ENCODE measurements around the gene PRXL2B.
A peak's percentile ranks its signal among the peaks of the same experiment; 100 is the strongest.

PRXL2B gene

GRCh38 chr1:2587071-2587859, 688 bp downstream of the PRXL2B start:
- DNase-seq, result peak; percentile 51

DNA sequence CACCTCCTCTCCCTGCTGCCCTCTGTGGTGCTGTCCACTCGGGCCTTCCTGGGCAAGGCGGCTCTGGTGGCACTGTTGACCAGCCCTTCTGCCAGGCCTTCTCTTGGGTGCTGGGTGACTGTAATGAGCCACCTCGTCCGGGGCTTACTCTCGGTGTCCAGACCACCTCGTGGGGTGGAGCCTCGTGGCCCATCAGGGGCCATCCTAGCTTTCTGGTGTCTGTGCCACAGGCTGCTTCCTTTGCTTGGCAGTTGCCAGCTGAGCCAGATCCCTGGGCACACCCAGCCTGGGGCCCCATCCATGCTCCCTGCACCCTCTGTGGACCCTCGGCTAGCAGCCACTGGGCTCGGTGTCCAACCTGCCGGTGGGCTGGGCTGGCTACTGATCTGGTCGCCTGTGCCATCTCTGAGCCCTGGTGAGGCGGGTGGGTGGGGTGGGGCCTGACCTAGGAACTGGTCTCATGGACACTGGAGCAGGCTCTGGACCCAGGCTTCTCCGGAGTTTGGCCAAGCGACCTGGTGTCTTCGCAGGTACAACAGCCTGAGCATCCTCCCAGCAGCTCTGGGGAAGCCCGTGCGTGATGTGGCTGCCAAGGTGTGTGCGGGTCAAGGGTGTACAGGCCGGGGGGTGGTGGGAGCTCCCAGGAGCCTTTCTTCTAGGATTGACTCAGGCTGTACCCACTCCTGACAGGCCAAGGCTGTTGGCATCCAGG, 1.4 kb downstream of the PRXL2B start:
- no peak for DNase-seq

DNA sequence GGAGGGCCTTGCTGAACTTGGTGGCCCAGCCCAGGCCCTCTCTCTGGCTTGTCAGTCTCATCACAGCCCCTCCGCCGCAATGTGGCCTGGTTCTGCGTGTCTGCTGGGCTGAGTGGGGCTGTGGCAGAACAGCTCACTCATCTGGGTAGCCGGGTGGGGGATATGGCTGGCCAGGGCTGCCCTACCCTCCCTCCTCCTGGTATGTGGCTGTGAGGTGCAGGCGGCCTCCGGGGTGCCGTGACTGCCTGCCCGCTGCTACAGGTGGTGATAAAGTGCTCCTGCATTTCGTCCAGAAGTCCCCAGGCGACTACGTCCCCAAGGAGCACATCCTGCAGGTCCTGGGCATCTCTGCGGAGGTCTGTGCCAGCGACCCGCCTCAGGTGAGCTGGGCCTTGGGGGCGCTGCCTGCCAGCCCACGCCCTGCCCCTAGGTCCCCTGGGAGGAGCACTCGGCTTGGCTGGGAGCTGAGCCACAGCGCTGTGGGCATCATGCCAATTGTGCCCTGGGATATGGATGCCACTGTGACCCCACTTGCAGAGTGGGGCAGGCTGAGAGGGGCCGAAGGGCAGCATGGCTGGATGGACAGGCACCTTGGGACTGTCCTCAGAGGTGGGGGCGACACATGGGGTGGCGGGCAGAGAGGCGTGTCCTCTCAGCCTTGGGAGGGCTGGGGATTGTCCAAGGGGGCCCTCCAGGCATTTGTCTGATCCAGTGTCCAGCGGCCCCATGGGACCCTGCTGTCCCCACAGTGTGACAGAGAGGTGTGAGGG, 2.3 kb downstream of the PRXL2B start:
- DNase-seq, result no peak

DNA sequence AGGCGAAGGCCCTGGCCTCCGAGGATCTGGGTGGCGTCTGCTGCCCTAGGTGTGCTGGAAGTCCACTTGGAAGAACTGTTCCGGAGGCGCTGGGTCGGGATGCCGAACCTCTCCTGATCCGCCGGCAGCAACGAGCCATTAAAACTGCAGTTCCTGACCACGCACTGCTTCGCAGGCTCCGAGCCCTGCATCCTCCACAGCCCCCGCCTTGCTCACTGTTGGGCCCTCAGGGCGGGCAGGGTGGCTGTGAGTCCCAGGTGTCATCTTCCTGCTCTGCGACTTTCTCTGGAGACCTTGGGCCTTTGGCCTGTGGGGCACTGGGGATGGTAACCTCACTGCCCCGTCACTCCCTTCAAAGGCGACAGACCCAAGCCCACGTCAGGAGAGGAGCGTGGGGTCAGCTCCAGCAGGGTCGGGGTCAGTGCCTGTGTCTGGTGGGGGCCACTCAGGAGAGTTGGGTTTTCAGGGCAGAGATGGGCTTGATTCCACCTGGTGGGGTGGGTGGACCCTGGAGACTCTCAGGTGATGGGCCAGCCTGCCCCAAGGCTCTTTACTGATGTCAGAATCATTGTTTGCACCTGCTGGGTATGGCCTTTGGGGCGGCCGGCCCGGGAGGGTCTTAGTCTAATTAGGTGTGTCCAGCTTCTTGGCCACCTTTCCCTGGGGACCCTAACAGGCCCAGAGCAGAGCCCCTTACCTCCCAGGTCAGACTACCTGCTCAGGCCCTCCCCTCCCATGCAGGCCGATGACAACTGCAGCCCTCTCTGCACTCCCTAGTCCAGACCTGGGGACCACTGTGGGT, 3.1 kb downstream of the PRXL2B start:
- DNase-seq, result no peak

DNA sequence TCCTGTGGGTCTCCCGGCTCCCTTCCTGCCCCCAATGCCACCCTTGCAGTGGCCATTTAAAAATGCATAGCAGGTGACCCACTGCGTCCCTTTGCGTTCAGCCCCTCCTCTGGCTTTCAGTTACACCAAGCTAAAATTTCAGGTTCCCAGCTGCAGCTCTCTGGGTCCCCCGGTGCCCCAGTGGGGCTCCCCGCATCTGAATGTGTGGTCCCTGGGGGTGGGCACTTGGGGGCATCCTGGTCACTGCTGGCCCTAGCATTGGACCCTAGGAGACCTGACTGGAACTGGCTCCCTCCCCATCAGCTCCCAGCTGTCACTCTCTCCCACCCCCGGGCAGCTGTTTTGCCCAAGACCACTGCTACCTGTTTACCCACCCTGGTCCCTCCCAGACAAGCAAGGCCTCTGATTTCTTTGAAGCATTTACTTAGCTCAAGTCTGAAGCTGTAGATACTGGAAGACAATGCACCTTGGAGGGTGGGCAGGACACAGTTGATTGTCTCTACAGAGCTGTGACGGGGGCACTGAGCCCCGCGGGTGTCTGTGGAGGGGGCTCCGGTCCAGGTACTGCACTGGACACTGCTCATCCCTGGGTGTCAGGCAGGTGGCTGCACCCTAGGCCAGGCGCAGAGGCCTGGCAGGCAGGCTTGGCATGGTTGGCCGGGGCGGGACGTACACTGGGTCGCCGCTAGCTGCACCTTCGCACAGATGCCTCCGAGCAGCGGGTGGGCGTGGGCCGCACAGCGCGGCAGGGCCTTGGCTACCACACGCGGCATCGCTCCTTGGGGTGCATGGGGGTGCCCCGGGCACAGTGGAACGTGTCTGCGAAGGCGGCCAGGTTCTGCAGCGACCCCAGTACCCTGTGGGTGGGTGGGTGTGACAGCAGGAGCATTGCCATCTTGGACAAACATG, 3.9 kb downstream of the PRXL2B start:
- DNase-seq, result no peak

DNA sequence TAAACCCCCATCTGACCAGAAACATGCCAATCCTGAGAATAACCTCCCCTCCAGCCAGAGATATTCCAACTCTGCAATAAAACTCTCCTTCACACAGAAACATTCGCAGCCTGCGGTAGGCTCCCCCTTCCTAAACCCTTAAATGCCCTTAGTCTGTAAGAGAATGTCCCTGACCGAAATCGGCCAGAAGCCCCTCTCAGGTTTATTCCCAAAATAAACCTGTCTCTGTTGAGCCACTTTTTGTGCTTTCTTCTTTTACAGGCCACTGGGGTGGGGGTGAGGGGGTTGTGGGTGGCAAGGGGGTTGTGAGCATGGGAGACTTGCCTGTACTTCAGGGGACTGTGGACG, 4.6 kb downstream of the PRXL2B start:
- no peak for DNase-seq

- DNase-seq, result peak; percentile 10
Observed at GRCh38 chr1:2591581-2592261, 5.1 kb downstream of the PRXL2B start.

- DNase-seq, result peak; percentile 20
Observed at GRCh38 chr1:2592672-2593071, 6.1 kb downstream of the PRXL2B start.

DNA sequence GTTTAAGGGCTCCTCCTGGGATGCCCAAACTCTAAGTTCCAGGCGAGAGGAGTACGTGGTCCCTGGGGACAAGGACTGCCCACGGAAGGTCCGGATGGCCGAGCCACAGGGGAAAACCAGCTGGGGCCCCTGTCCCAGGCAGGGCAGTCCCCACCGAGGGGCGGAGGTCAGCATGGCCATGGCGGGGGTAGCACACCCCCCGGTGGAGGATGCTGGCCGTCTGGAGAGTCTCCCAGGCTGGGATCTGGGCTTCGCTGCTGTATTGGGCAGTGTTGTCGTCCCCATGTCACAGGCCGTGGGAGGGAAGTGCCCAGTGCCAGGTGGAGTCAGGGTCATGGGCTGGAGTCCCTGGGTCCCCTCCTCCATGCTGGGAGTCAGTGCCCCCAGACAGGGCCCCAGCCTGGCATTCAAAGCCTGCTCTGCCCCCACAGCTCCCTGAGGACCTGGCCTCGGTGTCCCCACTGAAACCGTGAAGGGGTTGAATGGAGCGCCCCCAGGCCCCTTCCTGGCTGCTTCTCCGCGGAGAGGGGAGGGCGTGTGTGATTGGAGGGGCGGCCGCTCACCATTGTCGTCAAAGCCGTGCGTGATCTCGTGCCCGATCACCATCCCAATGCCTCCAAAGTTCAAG, 6.8 kb downstream of the PRXL2B start:
- DNase-seq, result no peak

- peak; percentile 41 for DNase-seq
Observed at GRCh38 chr1:2594001-2594640, 7.5 kb downstream of the PRXL2B start.

GRCh38 chr1:2594641-2595131, 8.1 kb downstream of the PRXL2B start:
- DNase-seq, result no peak

GRCh38 chr1:2595261-2595811, 8.8 kb downstream of the PRXL2B start:
- no peak for DNase-seq

- no peak for DNase-seq
Observed at GRCh38 chr1:2595812-2596529, 9.4 kb downstream of the PRXL2B start.

DNA sequence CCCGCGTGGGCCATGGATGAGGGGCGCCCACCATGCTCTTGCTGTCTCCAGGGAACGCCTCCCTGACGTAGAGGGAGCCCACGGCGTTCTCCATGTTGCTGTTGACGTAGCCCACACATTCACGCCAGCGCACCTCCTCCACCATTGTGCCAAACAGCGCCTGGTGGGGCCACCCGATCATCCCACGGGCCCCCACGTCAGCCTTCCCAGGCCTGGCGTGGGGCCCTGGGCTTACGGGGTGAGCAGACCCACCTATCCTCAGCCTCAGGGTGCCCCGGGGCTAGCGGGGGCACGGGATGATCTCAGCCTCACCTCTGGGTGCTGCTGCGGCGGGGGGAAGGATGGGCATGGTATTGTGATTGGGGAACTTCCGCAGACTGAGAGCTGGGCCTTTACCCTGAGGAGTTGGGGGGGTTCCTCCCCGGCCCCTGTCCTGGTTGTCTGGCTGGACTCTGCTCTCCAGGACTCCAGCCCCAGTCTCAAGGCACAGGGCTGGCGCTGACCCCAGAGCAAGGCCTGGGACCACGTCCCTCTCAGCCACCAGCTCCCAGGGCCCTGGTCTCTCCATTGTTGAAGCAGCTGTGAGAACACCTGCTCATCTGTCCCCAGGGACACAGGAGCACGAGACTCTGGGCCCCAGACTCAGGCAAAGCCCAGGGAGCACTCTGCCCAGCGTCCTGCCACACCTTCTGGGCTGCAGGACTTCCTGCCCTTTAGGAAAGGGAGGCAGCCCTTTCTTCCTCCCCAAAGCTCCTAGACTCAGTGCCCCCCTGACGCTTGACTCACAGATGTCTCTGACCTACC, 10.2 kb downstream of the PRXL2B start:
- DNase-seq, result peak; percentile 32

DNA sequence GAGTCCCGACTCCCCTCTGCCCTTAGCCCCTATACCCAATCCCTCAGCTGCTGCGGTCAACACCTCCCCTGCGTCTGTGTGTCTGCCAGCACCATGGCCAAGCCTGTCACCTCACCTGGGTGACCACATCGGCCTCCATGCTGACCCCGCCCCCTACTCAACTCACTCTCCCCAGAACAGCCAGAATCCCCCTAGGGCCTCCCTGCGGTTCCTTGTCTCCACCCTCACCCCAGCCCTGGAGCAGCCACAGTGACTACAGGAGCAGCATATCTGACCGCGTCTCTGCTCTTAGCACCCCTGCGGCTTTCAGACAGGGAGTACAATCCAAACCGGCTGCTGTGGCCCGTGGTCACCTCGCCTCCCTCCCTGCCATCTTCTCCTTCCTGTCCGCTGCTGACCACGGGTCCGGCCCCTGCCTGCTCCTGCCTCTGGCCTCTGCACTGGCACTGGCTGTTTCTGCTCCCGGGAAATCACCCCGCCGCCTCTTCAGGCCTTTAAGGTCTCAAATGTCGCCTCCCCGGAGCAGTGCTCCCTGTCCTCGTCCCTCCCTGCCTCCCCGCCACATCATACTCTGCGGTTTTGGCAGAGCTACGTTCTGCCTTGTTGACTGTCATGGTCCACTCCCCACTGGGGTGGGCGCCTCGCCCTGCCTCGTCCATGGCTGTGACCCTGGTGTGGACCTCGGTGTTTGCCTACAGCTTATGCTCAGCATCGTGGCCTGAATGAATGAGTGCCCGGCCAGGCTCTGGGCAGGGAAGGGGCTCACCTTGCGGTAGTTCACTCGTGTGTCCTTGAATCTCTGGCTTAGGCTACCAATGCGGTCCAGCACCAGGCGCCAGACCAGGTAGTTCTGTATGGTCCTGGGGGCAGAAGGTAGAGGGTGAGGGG, 11.1 kb downstream of the PRXL2B start:
- DNase-seq, result no peak

GRCh38 chr1:2598329-2598931, 11.9 kb downstream of the PRXL2B start:
- DNase-seq, result no peak

Data from DMS53 (cell line).